Osteocyte (in vitro differentiated cells): ENCODE measurements around the gene CRYBA1. TPM values are rescaled to one million over a fixed set of nuclear protein-coding genes. Genes with fewer than 3 reads are reported as not detected.
"Not testable (repeated sequence)": the region's sequence is repeated elsewhere in the genome, so short reads cannot be mapped to it uniquely, and the experiment has no call there.

Experiments used
- DNase-seq: peaks from one replicate; pipeline ENCODE4 v3.0.0; 2021; ENCODE audit warnings: mixed read lengths; ENCODE audit not compliant: unreplicated experiment; ENCODE audit errors: extremely low spot score
- H3K27ac Mint-ChIP-seq: one replicate; pipeline ENCODE4 v1.8.0; 2021; ENCODE audit warnings: mild to moderate bottlenecking, mixed read lengths; ENCODE audit not compliant: unreplicated experiment
- H3K27me3 Mint-ChIP-seq: one replicate; pipeline ENCODE4 v1.8.0; 2021; ENCODE audit warnings: mixed read lengths; ENCODE audit not compliant: unreplicated experiment
- H3K36me3 Mint-ChIP-seq: one replicate; pipeline ENCODE4 v1.8.0; 2021; ENCODE audit warnings: mixed read lengths; ENCODE audit not compliant: unreplicated experiment
- H3K4me1 Mint-ChIP-seq: one replicate; pipeline ENCODE4 v1.8.0; 2021; ENCODE audit warnings: mixed read lengths; ENCODE audit not compliant: unreplicated experiment
- H3K4me3 Mint-ChIP-seq: one replicate; pipeline ENCODE4 v1.8.0; 2021; ENCODE audit warnings: mild to moderate bottlenecking, moderate library complexity, mixed read lengths; ENCODE audit not compliant: unreplicated experiment
- H3K9me3 Mint-ChIP-seq: one replicate; pipeline ENCODE4 v1.8.0; 2021; ENCODE audit warnings: mixed read lengths; ENCODE audit not compliant: unreplicated experiment
- CTCF ChIP-seq: fragments of 200-600 bp; sonication (generic); IDR thresholded peaks from 2 replicates; pipeline ENCODE4 v1.5.0; 2021; ENCODE audit warnings: antibody characterized with exemption, mild to moderate bottlenecking, moderate library complexity
- long read RNA-seq: library from polyadenylated mRNA; unstranded; transcript quantifications from one replicate; pipeline ENCODE4 v2.0.0, GENCODE V29; 2021
- total RNA-seq: library from RNA; stranded (reverse); gene quantifications from 2 replicates; pipeline ENCODE4 v1.2.1, GENCODE V29; 2021

Gene CRYBA1, protein sequence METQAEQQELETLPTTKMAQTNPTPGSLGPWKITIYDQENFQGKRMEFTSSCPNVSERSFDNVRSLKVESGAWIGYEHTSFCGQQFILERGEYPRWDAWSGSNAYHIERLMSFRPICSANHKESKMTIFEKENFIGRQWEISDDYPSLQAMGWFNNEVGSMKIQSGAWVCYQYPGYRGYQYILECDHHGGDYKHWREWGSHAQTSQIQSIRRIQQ
- not detected in 2 replicates for total RNA-seq
- long read RNA-seq: 0 reads

DNA sequence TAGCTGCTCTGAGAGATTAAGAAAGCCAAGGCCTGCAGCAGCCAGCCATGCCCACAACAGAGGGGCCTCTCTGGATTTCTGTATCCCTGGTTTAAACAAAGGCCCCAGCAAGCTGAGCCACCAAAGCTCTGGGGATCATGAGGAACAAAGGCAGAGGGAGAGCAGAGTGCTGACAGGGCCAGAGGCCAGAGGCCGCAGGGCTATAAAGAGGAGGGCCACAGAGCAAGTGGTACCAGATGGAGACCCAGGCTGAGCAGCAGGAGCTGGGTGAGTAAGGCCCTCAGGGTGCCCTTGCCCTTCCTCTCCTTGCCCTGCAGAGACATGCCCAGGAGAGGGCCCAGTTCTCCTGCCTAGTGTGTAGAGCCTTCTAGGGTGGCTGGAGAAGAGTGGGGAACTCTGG lies at the start of gene CRYBA1:
Gene CRYBA1, plus strand, starts transcription at position 232 of the 400 bp plus-strand sequence. Its CDS starts 5 bp downstream, at position 237.
- Mint-ChIP-seq H3K4me1 (peaks cover 17% of the 10 kb centered on the region), H3K27me3 (no peaks in the 10 kb centered on the region), H3K27ac (no peak within 1 kb of the TSS), H3K4me3 (no peak within 1 kb of the TSS), H3K9me3 (no peaks in the 10 kb centered on the region), H3K36me3 (no peaks in the 10 kb centered on the region)
- no peak for TF ChIP-seq CTCF
- no peak for DNase-seq

DNA sequence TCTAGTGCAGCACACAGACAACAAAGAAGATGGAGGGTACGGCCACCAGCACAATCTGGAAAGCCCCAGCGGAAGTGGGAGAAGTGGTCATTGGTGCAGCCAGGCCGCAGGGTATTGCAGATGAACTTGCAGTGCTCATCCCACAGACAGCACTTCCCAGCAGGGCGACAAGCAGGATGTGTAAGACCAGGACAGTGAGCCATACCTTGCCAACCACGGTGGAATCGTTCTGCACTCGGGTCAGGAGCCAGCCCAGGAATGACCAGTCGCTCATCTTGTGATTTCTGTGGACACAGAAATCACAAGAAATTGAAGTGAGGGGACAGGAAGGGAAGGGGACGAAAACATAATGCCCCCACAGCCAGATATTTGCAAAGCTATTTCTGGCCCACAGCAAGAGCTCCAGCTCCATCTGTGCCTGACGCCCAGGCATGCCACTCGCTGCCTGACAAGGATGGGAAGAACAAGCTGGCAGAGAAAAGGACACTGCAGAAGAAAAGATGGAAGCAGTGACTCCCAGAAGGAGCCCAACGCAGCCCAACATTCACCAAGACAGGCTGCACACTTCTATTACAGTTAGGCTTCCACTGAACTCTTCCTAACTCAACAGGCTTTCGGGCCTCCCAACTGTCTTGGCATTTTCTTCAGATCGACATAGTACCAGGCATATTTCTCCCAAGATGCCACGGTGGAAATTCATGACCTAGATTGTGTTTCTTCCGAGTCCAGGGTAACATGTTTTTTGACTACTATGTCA lies 49.0 kb upstream of the CRYBA1 start:
- Mint-ChIP-seq H3K4me3 (no peak overlapping the region), H3K27ac (no peak overlapping the region), H3K9me3 (no peaks in the 10 kb centered on the region), H3K36me3 (no peaks in the 10 kb centered on the region), H3K27me3 (peaks cover 19% of the 10 kb centered on the region), H3K4me1 (peaks cover 5% of the 10 kb centered on the region)
- DNase-seq: no peak
- TF ChIP-seq CTCF: no peak

DNA sequence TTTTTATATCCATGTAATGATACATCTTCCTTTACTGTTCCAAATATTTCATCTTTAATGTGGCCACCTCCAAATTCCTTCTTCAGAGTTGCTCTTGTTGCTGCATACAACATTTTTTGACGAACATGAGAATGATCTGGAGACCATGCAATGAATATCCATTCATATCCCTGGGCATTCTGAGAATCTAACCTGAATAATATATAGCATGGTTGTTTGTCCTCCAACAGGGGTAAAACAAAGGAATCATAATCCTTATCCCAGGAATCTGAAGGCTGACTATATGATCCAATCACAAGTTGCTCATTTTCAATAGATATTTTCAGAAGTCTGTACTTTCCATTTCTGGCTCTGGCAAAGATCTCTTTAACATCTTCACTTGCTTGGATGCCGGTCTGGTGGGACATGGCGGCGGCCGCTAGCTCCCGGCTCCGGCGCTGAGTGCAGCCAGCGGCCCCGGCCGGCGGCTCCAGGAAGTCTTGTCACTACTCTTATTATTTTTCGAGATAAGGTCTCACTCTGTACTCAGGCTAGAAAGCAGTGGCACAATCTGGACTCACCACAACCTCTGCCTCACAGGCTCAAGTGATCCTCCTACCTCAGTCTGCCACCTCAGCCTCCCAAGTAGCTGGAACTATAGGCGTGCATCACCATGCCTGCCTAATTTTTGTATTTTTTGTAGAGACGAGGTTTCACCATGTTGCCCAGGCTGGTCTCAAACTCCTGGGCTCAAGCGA lies 42.4 kb upstream of the CRYBA1 start:
- H3K4me3 Mint-ChIP-seq, H3K27ac Mint-ChIP-seq, H3K9me3 Mint-ChIP-seq, H3K4me1 Mint-ChIP-seq, H3K36me3 Mint-ChIP-seq, DNase-seq: not testable (repeated sequence)
- peaks cover 30% of the 10 kb centered on the region for H3K27me3 Mint-ChIP-seq

GRCh38 chr17:29205047-29205446 lies 41.6 kb upstream of the CRYBA1 start:
- H3K27me3 Mint-ChIP-seq: peaks cover 28% of the 10 kb centered on the region
- no peaks in the 10 kb centered on the region for H3K9me3 Mint-ChIP-seq
- peaks cover 2% of the 10 kb centered on the region for H3K4me1 Mint-ChIP-seq
- no peak overlapping the region for H3K4me3 Mint-ChIP-seq
- no peak for DNase-seq
- no peak overlapping the region for H3K27ac Mint-ChIP-seq
- TF ChIP-seq CTCF: no peak
- no peaks in the 10 kb centered on the region for H3K36me3 Mint-ChIP-seq

- no peak for TF ChIP-seq CTCF
- peaks cover 2% of the 10 kb centered on the region for H3K4me1 Mint-ChIP-seq
- H3K4me3 Mint-ChIP-seq: no peak overlapping the region
- no peak overlapping the region for H3K27ac Mint-ChIP-seq
- H3K27me3 Mint-ChIP-seq: peaks cover 21% of the 10 kb centered on the region
- no peak for DNase-seq
- H3K36me3 Mint-ChIP-seq: no peaks in the 10 kb centered on the region
- H3K9me3 Mint-ChIP-seq: no peaks in the 10 kb centered on the region
These were observed 38.7 kb upstream of the CRYBA1 start for GRCh38 chr17:29207975-29208374.
